GM21423 (cell line): Measurements from ENCODE around the gene NUP50.
"Not testable (repeated sequence)": the region's sequence is repeated elsewhere in the genome, so short reads cannot be mapped to it uniquely, and the experiment has no call there.

Experiments
- ATAC-seq: cut with Tn5 transposase; IDR thresholded peaks from one replicate; pipeline ENCODE4 v1.9.1; 2021; ENCODE audit warnings: mild to moderate bottlenecking, moderate library complexity; ENCODE audit not compliant: unreplicated experiment

The NUP50 gene

GRCh38 chr22:45159652-45160462 lies 3.9 kb upstream of the NUP50 start:
- no peak for ATAC-seq

GRCh38 chr22:45162531-45162930 lies 1.2 kb upstream of the NUP50 start:
- ATAC-seq: no peak

- no peak for ATAC-seq
Measured at GRCh38 chr22:45163099-45163450, 650 bp upstream of the NUP50 start.

GRCh38 chr22:45164270-45165088 lies 754 bp downstream of the NUP50 start:
- peak; percentile 30 for ATAC-seq

- ATAC-seq: no peak
Measured at GRCh38 chr22:45166932-45167331, 3.2 kb downstream of the NUP50 start.

GRCh38 chr22:45169591-45170466 lies 6.1 kb downstream of the NUP50 start:
- no peak for ATAC-seq

GRCh38 chr22:45171830-45172229 lies 8.1 kb downstream of the NUP50 start:
- ATAC-seq: no peak

GRCh38 chr22:45172881-45173585 lies 9.3 kb downstream of the NUP50 start:
- no peak for ATAC-seq

- ATAC-seq: no peak
Measured at GRCh38 chr22:45179276-45180049, 15.7 kb downstream of the NUP50 start.

- ATAC-seq: no peak
Measured at GRCh38 chr22:45180146-45180679, 16.5 kb downstream of the NUP50 start.

- ATAC-seq: no peak
Measured at GRCh38 chr22:45181240-45181639, 17.5 kb downstream of the NUP50 start.

- ATAC-seq: no peak
Measured at GRCh38 chr22:45181766-45182165, 18.0 kb downstream of the NUP50 start.

GRCh38 chr22:45183974-45184373 lies 20.2 kb downstream of the NUP50 start:
- ATAC-seq: no peak

GRCh38 chr22:45185718-45186514 lies 22.2 kb downstream of the NUP50 start:
- no peak for ATAC-seq

GRCh38 chr22:45187891-45188290 lies 24.2 kb downstream of the NUP50 start:
- no peak for ATAC-seq

GRCh38 chr22:45188779-45189178 lies 25.1 kb downstream of the NUP50 start:
- ATAC-seq: no peak

- ATAC-seq: no peak
Measured at GRCh38 chr22:45190202-45190872, 26.6 kb downstream of the NUP50 start.

GRCh38 chr22:45191746-45192145 lies 28.0 kb downstream of the NUP50 start:
- not testable (repeated sequence) for ATAC-seq
